Muscle of arm (tissue), 12 donors: ENCODE results near the gene DDX1. TPM values are rescaled to one million over a fixed set of nuclear protein-coding genes. Genes with fewer than 3 reads are reported as not detected.
"Not testable (repeated sequence)": the region's sequence is repeated elsewhere in the genome, so short reads cannot be mapped to it uniquely, and the experiment has no call there.

Experiments
- DNase-seq: peaks from one replicate; pipeline ENCODE4 v3.0.0-alpha.2; 2013
- polyA plus RNA-seq, 12 donors: library from polyadenylated mRNA; unstranded; fragments of 120-200 nt; gene quantifications; one replicate each; pipeline ENCODE4 v1.2.1, GENCODE V29; 2013; ENCODE audit not compliant: insufficient read length in 12 of 12

The DDX1 gene
- polyA plus RNA-seq, 12 donors = 67.3 to 124 (median 108) TPM; not detected in 1

DNA sequence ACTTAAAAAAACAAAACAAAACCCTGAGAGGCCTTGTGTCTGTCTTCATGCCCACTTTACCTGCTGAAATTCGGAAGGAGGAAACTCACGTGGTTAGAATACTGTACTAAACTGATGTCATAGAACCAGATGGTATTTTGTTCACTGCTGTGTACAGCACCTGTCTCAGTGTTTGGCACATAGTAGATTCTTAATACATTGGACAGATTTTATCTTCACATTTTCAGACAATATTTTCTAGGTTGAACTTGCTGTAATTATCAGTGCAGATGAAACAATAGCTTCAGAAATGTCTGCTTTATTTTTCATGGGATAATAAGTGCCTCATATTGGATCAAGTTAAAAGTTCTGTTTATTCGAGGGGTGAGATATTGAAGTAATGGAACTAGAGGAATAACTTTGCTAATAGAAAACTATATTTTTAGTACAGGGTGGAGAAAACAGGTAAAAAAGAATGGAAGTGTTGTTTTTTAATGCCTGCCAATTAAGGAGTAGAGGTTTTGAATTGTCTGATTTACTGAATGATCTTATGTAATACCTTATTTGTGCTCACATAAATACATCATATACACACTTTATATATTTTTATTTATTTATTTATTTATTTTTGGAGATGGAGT is 23.7 kb downstream of the DDX1 start:
- no peak for DNase-seq

DNA sequence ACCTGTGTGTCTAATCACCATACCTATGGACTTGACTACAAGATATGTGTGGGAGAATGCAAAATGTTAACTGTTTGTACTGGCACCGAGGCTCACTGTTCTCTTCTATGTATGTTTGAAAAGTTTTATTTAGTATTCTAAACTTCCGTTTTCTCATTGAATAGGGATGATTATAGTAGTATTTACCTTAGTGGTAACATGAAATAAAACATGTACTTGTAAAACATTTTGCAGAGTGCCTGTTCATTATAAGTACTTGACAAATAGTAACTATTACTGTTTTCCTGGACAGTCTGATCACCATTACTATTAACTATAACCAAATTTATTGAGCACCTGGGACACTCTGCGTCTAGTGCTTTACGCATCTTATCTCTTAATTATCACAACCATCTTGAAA is 24.8 kb downstream of the DDX1 start:
- DNase-seq = no peak

- no peak for DNase-seq
These were observed 25.4 kb downstream of the DDX1 start for GRCh38 chr2:15616850-15617777.

- DNase-seq = no peak
These were observed 26.2 kb downstream of the DDX1 start for GRCh38 chr2:15617778-15618448.

GRCh38 chr2:15618449-15618855 is 26.8 kb downstream of the DDX1 start:
- DNase-seq = no peak

DNA sequence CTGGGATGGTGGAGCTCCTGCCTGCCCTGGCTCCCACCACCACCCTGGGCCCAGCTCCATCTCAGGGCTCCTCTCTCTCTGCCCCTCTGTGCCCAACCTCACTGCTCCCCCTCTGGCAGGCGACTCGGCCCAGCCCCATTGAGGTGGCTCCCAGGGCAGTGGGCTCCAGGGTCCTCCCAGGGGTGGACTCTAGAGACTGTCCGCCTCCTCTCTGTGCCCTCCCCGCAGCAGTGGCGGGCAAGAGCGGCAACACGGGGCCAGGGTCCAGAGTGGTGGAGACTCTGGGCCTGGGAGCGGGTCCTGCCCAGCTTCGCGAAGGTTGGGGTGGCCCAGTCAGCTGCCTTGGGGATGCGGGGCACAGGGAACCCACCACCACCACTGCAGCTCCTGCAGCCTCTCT is 27.4 kb downstream of the DDX1 start:
- DNase-seq = no peak

- DNase-seq = no peak
These were observed 27.8 kb downstream of the DDX1 start for GRCh38 chr2:15619510-15619909.

GRCh38 chr2:15619938-15620337 is 28.3 kb downstream of the DDX1 start:
- DNase-seq = no peak

DNA sequence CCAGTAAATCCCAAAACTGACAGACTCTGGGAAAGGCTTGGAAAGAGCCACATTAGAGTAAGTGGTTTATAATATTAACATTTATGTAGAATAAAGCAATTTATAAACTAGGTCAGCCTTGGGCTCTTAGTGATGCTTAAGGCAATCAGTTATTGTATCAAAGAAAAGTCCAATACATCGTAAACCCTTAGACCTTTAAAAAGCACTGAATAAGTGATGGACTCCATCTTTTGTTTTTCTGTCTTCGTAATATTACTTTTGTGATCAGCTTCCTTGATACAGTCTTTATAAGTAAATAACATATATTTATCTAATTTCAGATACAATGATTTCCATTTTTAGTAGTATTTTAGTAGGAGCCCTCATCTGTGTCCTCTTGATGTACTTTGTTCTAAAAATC is 28.7 kb downstream of the DDX1 start:
- no peak for DNase-seq

GRCh38 chr2:15620857-15621471 is 29.3 kb downstream of the DDX1 start:
- DNase-seq = no peak

- DNase-seq = not testable (repeated sequence)
These were observed 29.8 kb downstream of the DDX1 start for GRCh38 chr2:15621472-15621870.

- DNase-seq = no peak
These were observed 30.5 kb downstream of the DDX1 start for GRCh38 chr2:15622214-15622613.

DNA sequence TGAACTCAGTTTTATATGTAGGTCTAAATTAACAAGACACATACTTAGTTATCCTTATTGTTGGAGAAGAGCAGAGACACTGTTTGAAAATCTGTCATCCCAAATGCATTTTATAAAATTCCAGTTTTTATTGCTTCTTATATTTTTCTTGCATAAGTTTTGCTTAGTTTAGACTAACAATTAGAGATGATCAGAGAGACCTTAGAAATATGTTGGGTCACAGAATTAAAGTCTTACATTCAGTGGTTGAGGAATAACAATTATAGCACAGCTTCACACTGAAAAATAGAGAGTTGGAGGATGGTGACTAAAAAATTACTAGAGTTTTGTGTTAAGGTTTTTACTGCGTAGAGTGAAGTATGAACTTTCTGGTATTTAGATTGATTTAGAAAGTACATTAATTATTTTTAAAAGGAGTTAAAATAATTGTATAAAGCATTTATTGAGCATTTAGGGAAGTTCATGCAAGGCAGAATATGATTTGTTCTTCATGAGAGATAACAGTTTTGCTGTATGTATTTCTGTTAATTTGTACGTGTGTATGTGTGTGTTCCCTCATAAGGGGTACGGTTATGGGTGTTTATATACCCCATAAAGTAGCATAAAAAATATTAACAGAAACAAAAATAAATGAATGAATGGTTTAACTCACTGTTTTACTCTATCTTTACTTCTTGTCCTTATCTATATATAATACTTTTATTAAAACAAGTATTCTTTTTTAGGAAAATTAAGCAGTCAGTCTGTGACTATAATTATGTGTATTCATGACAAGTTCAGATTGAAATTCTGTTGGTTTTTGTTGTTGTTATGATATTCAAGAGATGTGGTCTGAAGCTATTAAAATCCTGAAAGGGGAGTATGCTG is 31.2 kb downstream of the DDX1 start:
- no peak for DNase-seq

DNA sequence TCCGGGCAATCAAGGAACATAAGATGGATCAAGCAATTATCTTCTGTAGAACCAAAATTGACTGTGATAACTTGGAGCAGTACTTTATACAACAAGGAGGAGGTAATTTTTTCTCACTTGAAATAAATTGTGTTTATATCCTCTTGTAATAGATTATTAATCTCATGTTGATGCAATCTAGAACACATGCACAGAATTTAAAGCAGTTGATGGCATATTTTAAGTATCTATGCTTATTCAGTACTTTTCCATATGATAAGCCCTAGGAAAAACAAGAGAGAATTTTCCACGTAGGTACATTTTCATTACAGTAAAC is 31.8 kb downstream of the DDX1 start:
- no peak for DNase-seq

- no peak for DNase-seq
These were observed 32.4 kb downstream of the DDX1 start for GRCh38 chr2:15623898-15624541.

DNA sequence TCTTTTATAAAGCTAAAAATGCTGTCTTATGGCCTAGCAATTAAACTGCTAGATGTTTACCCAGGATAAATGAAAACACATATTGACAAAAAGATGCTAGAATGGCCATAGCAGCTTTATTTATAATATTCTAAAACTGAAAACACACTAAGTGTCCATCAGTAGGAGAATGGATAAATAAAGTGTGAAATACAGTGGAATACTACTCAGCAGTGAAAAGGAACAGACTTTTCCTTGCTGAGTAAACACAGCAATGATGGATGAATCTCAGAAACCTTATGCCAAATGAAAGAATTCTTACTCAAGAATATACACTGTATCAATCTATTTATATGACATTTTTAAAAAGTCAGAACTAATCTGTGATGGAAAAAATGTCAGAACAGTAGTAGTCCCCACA is 33.2 kb downstream of the DDX1 start:
- DNase-seq = no peak

GRCh38 chr2:15625344-15626036 is 33.8 kb downstream of the DDX1 start:
- DNase-seq = no peak

- no peak for DNase-seq
These were observed 34.5 kb downstream of the DDX1 start for GRCh38 chr2:15626126-15626525.

DNA sequence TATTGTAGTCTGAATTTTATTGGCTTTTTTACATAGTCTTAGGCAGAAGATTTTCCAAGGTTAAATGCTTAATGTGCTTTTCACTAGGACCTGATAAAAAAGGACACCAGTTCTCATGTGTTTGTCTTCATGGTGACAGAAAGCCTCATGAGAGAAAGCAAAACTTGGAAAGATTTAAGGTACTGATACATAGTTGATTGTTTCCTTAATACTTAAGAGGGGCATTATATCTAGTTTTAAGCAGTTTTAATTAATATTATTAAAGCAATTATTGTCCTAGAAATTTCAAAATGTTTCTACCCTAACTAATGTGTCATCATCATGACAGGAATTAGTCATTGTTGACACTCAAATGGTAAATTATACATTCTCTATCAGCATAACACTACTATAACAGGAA is 35.3 kb downstream of the DDX1 start:
- no peak for DNase-seq
